LNCAP (cell line): ENCODE results near the gene SYPL1.

ENCODE experiments used
- TF ChIP-seq, protein P1 (sequence below): fragments of 450-650 bp; IDR thresholded peaks from 2 replicates; pipeline ENCODE4 v1.5.1; 2017; ENCODE audit warnings: mild to moderate bottlenecking

Gene SYPL1

DNA sequence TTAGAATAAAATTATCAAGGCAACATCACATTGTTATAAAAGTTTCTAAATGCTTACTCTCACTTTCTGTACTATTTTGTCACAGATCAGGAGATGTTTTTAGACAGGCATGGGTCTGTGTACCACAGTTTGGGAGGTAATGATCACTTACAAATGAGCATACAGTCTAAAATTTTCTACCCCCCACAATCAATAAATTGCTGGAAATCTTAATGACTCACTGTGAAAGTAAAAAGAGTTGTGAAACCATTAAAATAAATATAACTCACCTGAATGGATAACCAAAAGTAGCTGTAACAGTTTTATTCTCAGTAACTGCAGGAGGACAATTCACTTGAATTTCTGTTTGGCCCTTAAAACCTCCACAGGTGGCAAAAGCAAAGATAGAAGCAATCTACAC, 13.2 kb downstream of the SYPL1 start:
- TF ChIP-seq, protein P1, sequence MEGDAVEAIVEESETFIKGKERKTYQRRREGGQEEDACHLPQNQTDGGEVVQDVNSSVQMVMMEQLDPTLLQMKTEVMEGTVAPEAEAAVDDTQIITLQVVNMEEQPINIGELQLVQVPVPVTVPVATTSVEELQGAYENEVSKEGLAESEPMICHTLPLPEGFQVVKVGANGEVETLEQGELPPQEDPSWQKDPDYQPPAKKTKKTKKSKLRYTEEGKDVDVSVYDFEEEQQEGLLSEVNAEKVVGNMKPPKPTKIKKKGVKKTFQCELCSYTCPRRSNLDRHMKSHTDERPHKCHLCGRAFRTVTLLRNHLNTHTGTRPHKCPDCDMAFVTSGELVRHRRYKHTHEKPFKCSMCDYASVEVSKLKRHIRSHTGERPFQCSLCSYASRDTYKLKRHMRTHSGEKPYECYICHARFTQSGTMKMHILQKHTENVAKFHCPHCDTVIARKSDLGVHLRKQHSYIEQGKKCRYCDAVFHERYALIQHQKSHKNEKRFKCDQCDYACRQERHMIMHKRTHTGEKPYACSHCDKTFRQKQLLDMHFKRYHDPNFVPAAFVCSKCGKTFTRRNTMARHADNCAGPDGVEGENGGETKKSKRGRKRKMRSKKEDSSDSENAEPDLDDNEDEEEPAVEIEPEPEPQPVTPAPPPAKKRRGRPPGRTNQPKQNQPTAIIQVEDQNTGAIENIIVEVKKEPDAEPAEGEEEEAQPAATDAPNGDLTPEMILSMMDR: no peak

DNA sequence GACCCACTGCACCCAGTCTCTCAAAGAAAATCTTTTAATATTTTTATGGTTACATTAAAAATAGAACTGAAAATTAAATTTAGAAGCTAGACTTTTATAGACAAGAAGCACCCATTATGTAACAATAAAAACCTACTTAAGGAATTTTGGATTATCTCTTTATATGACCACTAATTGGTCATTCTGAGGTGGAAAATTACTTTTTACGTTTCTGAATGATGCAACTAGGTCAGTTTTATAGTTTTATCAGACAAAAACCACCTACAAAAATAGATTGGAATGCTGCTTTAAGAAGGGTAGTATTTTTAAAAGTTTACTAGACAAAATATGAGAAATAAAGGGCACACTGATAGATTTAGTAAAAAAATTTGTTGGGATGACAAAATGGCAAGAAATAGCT, 16.5 kb downstream of the SYPL1 start:
- TF ChIP-seq, protein P1: no peak

DNA sequence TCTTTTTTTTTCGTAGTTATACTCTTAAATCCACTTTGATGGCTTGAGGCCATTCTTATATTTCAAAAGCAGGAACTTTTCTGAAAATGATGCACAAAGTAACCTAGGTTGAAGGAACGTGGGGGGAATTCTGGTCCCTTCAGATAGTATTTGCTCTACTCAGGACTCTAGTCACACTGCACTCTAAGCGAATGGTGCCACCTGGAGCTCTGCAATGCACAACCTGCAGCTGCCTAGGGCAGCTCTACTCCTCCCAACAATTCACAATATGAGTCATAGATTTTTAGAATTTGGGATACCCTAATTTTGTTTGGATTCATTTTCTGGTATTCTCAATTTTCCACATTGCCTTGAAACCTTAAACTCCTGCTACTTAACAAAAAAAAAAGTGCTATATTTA, 17.3 kb downstream of the SYPL1 start:
- TF ChIP-seq, protein P1: no peak

DNA sequence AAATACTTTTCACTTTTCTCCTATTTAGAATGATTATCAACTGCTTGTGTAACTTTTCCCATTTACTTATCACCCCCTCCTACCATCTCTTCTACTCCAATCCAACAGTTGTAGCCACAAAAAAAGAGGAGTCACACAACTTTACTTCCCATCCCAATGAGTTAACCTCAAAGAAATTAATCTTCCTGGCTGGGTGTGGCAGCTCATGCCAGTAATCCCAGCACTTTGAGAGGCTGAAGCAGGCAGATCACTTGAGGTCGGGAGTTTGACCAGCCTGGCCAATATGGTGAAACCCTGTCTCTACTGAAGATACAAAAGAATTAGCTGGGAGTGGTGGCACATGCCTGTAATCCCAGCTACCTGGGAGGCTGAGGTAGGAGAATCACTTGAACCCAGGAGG, 19.9 kb downstream of the SYPL1 start:
- TF ChIP-seq, protein P1: no peak

DNA sequence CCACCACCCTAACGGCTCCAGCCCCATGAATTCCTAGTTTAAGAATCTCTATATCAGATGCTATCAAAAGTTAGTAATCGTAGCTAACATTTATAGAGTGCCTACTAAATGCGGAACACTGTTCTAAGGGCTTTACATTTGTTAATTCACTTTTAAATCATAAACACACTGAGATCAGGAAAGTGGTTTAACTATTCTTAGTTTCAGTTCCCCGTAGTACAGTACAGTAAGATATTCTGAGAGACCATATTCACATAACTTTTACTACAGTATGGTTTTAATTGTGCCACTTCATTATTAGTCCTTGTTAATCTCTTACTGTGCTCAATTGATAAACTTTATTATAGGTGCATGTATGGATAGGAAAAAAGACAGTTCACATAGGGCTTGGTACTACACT, 22.5 kb downstream of the SYPL1 start:
- TF ChIP-seq, protein P1: no peak

DNA sequence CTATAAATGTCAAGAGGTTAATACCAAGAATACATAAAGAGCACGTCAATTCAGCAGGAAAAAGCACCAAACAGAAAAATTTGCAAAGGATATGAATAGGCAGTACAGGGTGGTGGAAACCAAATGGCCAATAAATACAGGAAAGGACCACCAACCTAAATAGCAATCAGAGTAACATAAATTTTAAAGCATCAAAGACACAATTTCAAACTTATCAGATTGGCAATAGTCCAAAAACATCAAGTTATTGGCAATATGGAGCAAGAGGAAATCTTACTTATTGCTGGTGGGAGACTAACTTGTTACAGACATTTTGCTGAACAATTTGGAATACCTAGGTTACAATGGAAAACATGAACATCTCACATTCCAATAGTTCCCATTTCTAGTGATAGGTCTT, 24.1 kb downstream of the SYPL1 start:
- TF ChIP-seq, protein P1: no peak

DNA sequence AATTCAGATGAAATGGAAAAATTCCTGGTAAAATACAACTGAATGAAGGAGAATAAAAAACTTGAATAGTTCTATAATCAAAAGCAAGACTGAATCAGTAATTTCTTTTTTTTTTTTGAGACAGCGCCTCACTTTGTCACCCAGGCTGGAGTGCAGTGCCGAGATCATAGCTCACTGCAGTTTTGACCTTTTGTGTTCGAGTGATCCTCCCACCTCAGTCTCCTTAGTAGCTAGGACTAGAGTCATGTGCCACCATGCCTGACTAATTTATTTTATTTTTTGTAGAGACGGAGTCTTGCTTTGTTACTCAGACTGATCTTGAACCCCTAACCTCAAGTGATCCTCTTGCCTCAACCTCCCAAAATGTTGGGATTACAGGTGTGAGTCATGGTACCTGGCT, 26.1 kb downstream of the SYPL1 start:
- TF ChIP-seq, protein P1: no peak

DNA sequence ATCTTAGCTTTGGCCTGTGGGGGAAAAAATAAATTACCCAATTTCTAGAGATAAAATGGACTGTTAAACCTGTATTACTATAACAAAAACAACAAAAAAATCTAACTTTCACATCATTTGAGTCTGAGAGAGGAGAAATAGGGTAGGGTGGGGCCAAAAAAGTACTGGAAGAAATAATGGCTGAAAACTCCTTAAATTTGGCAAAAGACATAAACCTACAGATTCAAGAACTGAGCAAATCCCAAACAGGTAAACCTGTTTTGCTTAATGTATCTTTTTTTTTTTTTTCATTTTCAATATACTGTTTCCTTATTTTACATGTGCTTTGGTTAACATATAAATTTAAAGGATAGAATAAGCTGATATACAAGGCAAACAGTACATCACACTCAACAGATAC, 27.1 kb downstream of the SYPL1 start:
- TF ChIP-seq, protein P1: no peak
